ENCODE results near the gene SIGLEC9. TPM values are rescaled to one million over a fixed set of nuclear protein-coding genes. Genes with fewer than 3 reads are reported as not detected.

Gene SIGLEC9
- total RNA-seq, 1 donor from 2014 or later, result not detected

- H3K9me3 Mint-ChIP-seq, result peaks cover 16% of the 10 kb centered on the region
- H3K27me3 Mint-ChIP-seq (ENCODE audit: low read depth), result peaks cover 48% of the 10 kb centered on the region
- no peak for TF ChIP-seq CTCF (IDR thresholded peaks at IDR 0.05; ENCODE audit: unreplicated experiment)
- peaks cover 3% of the 10 kb centered on the region for H3K4me1 Mint-ChIP-seq
- H3K4me3 Mint-ChIP-seq, result no peak overlapping the region
- no peaks in the 10 kb centered on the region for H3K36me3 Mint-ChIP-seq
- H3K27ac Mint-ChIP-seq, result no peak overlapping the region
- DNase-seq (ENCODE audit: low spot score in 2 of 2, unreplicated experiment in 2 of 2), result no peak
Measured at GRCh38 chr19:51135986-51136762, 11.5 kb downstream of the SIGLEC9 start.

- Mint-ChIP-seq H3K4me3 (no peak overlapping the region), H3K36me3 (no peaks in the 10 kb centered on the region), H3K4me1 (peaks cover 3% of the 10 kb centered on the region), H3K27me3 (ENCODE audit: low read depth) (peaks cover 52% of the 10 kb centered on the region), H3K27ac (no peak overlapping the region), H3K9me3 (peaks cover 16% of the 10 kb centered on the region)
- no peak for TF ChIP-seq CTCF (IDR thresholded peaks at IDR 0.05; ENCODE audit: unreplicated experiment)
- DNase-seq (ENCODE audit: low spot score in 2 of 2, unreplicated experiment in 2 of 2), result no peak
Measured at GRCh38 chr19:51136851-51137551, 12.3 kb downstream of the SIGLEC9 start.

- no peaks in the 10 kb centered on the region for H3K4me1 Mint-ChIP-seq
- no peak for TF ChIP-seq CTCF (IDR thresholded peaks at IDR 0.05; ENCODE audit: unreplicated experiment)
- no peak overlapping the region for H3K4me3 Mint-ChIP-seq
- no peaks in the 10 kb centered on the region for H3K36me3 Mint-ChIP-seq
- DNase-seq (ENCODE audit: low spot score in 2 of 2, unreplicated experiment in 2 of 2), result no peak
- H3K27me3 Mint-ChIP-seq (ENCODE audit: low read depth), result peaks cover 52% of the 10 kb centered on the region
- peaks cover 16% of the 10 kb centered on the region for H3K9me3 Mint-ChIP-seq
- H3K27ac Mint-ChIP-seq, result no peak overlapping the region
Measured at GRCh38 chr19:51137792-51138425, 13.2 kb downstream of the SIGLEC9 start.

- Mint-ChIP-seq H3K27me3 (ENCODE audit: low read depth) (peaks cover 52% of the 10 kb centered on the region), H3K27ac (no peak overlapping the region), H3K36me3 (no peaks in the 10 kb centered on the region), H3K4me1 (no peaks in the 10 kb centered on the region), H3K9me3 (peaks cover 16% of the 10 kb centered on the region), H3K4me3 (no peak overlapping the region)
- no peak for DNase-seq (ENCODE audit: low spot score in 2 of 2, unreplicated experiment in 2 of 2)
- no peak for TF ChIP-seq CTCF (IDR thresholded peaks at IDR 0.05; ENCODE audit: unreplicated experiment)
Measured at GRCh38 chr19:51138549-51138979, 13.9 kb downstream of the SIGLEC9 start.

- Mint-ChIP-seq H3K4me1 (no peaks in the 10 kb centered on the region), H3K36me3 (no peaks in the 10 kb centered on the region), H3K27ac (no peak overlapping the region), H3K9me3 (peaks cover 16% of the 10 kb centered on the region), H3K4me3 (no peak overlapping the region), H3K27me3 (ENCODE audit: low read depth) (peaks cover 57% of the 10 kb centered on the region)
- DNase-seq (ENCODE audit: low spot score in 2 of 2, unreplicated experiment in 2 of 2), result no peak
- TF ChIP-seq CTCF (IDR thresholded peaks at IDR 0.05; ENCODE audit: unreplicated experiment), result no peak
Measured at GRCh38 chr19:51139299-51140014, 14.8 kb downstream of the SIGLEC9 start.
